ENCODE measurements around the gene ACADSB.
A peak's percentile ranks its signal among the peaks of the same experiment; 100 is the strongest.

Gene ACADSB

DNA sequence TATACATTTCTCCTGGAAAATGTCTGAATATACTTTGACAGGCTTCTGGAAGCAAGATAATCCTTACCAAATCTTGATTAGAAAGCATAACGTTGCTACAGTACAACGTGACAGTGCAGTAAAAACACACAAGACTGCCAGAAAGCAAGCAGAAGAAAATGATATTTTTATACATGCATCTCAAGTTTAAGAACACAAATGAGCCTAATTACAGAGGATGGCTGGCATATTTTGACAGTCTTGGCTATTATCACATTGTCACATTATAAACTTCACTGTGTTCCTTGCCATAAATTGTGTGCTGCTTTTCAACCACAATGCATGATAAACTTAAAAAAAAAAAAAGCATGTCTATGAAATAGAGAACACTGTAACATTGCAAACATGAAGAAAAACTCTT lies 4.5 kb upstream of the ACADSB start:
- DNase-seq (ENCODE audit: low spot score) = no peak

DNA sequence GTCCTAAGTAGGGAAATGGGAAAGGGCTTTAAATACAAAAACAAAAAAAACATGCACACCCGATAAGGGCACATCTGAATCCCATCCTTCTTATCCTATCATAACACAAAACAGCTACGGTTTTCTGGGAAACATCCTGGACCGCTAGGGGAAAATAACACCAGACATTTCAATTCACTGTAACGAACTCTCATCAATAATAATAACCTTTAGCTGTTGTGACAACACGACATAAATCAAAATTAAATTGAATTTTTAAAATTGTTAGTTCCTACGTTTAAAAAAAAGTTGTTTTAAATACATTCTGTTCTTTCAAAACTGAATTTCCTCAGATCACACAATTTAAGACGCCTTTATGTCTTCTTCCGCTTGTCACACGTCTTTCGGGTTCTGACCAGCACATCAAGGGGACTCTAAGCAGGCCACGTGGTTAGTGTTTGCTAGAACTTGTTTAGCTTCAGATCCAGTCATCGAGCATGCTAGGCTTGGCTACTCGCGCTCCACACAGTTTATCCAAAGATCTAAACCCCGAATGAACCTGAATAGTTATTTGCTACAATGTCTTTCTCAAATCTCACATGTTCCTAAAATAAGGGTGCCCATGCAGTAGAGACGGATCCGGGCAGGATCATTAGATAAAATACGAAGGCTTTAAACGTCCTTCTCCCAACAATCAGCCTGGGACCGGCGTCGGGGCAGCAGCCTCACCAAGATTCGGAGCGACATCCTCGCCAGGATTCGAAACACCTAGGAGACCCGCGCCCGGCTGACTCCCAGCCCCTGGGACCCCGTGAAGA lies 1.1 kb upstream of the ACADSB start:
- DNase-seq (ENCODE audit: low spot score) = peak; percentile 74

DNA sequence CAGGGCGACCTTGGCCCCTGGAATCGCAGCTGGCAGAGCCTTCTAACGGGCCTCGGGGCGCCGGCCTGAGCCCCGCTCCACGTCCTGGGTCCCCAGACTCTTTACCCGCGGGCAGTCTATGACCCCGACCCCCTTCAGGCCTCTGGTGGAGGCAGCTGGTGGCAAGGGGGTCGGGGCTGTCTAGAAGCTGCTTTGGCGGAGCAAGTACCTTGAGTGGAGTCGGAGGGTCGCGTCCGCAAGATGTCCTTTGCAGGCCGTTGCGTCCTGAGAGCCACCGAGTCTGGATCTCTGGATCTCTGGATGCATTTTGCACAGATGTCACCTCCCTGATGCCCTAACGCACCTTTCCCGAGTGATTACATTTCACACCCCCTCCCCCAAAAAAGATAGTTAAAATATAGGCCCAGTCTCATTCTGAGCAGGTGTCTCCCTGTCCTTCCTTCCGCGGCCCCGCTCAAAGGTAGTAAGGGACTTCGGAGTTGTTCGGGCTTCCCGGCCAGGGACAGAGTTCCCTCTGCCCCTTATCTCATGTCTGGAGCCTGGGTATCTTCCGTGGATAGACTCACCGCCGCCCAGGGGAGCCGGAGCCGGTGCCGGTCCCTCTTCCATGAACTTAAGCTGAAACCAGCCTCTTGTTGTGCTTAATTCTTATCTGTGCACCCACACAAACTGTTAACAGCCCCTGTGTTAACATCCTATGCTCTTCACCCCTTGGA lies 457 bp downstream of the ACADSB start:
- DNase-seq (ENCODE audit: low spot score) = peak; percentile 22

DNA sequence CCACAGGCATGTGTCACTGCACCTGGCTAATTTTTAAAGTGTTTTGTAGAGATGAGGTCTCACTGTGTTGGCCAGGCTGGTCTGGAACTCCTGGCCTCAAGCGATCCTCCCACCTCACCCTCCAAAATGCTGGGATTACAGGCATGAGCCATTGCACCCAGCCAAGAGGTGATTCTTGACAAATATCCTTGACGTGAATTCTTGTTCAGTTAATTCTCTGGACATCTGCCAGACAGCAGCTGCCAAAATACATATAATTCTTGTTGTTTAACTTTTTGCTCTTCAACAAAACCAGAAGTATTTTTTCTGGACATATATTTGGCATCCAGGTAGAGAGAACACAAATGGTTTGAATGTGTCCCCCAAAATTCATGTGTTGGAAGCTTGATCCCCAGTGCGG lies 3.2 kb downstream of the ACADSB start:
- no peak for DNase-seq (ENCODE audit: low spot score)

DNA sequence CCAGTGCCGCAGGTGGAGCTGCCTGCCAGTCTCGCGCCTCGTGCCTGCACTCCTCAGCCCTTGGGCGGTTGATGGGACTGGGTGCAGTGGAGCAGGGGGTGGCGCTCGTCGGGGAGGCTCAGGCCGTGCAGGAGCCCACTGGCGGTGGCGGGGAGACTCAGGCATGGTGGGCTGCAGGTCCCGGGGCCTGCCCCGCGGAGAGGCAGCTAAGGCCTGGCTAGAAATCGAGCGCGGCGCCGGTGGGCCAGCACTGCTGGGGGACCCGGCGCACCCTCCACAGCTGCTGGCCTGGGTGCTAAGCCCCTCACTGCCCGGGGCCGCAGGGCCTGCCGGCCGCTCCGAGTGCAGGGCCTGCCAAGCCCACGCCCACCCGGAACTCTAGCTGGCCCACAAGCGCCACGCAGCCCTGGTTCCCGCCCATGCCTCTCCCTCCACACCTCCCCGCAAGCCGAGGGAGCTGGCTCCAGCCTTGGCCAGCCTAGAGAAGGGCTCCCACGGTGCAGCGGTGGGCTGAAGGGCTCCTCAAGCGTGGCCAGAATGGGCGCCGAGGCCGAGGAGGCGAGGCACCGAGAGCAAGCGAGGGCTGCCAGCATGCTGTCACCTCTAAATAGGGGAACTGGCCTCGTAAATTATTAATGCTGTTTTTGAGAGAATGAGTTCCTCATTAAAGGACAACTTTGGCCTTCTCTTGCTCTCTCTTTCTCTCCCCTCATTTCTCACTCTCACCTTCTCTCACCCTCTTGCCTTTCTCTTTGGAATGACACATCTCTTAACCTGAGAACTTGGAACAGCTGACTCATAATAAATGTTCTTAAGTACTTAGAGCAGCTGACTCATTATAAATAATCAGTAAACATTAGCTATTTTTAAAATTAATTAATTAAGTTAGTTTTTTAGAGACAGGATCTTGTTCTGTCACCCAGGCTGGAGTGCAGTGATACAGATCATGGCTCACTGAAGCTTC lies 4.9 kb downstream of the ACADSB start:
- no peak for DNase-seq (ENCODE audit: low spot score)

DNA sequence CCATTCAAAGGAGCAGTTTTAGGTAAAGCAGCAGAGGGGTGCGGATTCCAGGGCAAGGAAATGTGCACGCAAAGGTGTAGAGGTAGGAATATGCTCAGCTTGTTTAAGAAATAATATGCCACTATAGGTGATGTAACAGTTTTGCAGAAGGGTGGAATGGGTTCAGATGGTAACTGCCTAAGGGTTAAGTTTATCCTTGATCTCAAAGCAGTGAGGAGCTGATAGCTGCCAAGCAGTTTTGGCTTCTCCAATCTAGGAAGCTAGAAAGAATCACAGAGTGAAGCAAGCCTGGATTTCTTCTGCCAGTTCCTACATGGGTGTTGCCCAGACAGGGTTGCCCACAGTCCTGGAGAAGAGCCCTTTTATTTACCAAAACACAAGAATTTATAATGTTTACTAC lies 6.0 kb downstream of the ACADSB start:
- DNase-seq (ENCODE audit: low spot score) = no peak

DNA sequence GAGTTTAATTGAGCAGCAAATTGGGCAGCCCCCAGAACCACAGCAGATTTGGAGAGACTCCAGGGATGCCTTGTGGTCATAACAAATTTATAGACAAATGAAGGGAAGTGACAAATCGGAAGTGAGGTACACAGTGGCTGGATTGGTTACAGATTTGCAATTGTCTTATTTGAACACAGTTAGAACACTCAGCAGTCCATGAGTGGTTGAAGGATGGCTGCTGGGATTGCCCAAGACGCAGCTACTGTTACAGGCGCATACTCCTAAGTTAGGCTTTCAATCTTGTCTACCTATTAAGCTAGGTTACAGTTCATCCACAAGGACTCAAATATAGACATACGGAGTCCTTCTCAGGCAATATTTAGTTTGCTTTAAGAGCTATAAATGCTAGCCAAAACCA lies 7.4 kb downstream of the ACADSB start:
- no peak for DNase-seq (ENCODE audit: low spot score)

DNA sequence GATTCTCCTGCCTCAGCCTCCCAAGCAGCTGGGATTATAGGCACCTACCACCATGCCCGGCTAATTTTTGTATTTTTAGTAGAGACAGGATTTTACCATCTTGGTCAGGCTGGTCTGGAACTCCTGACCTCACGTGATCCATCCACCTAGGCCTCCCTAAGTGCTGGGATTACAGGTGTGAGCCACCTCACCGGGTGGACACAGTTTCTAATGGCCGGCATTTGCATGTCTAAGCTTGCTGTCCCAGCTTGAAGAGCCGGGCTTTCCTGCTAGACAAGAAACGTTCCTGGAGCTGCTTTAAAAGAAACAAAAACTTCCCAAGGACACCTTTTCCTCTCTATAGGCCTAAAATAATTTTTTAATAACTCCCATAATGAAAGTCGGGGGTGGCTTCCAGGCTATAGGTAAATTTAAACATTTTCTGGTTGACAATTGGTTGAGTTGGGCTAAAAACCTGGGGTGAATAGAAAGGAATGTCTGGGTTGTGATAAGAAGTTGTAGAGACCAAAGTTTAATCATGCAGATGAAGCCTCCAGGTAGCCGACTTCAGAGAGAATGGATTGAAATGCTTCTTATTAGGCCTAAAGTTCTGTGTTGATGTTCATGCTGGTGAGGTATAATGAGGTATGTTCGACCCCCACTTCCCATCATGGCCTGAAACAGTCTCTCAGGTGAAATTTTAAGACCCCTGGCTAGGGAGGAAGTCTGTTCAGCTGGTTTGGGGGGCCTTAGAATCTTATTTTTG lies 8.8 kb downstream of the ACADSB start:
- DNase-seq (ENCODE audit: low spot score) = no peak

DNA sequence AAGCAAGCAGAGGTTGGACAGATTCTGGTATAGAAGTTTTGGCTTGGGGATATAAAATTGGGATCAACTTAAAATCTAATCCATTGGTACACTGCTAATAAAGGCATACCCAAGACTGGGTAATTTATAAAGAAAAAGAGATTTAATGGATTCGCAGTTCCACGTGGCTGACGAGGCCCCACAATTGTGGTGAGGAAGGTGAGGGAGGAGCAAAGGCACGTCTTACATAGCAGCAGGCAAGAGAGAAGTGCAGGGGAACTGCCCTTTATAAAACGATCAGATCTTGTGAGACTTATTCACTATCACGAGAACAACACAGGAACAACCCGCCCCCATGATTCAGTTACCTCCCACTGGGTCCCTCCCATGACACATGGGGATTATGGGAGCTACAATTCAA lies 9.7 kb downstream of the ACADSB start:
- DNase-seq (ENCODE audit: low spot score) = no peak

DNA sequence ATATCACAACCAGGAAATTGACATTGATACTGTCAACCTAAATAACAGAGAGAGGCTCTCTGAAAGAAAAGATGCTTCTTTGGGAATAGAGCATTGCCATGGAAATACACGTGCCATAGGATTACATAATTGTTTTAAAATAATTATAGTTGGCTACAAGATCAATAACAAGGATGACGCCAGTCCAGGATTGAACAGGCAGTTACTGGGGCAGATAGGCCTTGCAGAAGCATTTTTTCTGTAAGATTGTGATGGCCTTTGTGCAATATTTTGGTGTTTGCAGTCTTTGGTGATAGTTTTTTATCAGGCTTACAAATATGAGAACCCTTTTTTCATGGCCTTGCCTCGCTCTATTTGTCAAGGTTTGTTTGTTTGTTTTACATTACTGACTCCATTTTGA lies 10.5 kb downstream of the ACADSB start:
- no peak for DNase-seq (ENCODE audit: low spot score)

DNA sequence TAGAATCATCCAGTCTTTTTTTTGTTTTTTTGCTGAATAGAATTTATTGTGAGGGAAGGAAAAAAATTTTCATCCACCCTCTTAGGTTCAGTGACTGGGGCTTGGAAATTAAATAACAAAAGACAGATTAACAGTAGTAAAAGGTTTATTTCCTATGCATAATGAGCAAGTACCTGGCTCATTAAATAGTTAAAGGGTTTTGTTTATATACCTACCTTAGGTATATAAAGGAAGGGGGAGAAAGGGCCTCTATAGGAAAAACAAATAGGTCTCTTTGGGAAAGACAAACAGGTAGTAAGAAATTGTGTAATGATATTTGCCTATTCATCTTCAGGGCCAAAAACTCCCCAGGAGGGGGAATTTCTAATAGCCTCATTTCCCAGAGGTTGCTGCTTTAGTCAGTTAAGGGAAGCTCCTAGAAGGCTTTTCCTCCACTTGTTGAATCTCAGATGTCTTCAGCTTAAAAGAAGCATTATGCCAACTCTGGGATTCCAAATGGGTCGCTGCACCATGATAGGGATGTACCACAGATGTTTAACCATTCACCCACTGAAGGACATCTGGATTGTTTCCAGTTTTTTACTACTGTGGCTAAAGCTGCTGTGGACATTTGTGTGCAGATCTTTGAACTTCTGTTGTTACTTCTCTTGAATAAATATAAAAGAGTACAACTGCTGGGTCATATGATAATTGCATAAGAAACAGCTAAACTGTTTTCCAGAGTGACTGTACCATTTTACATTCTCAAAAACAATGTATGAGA lies 11.3 kb downstream of the ACADSB start:
- DNase-seq (ENCODE audit: low spot score) = no peak

DNA sequence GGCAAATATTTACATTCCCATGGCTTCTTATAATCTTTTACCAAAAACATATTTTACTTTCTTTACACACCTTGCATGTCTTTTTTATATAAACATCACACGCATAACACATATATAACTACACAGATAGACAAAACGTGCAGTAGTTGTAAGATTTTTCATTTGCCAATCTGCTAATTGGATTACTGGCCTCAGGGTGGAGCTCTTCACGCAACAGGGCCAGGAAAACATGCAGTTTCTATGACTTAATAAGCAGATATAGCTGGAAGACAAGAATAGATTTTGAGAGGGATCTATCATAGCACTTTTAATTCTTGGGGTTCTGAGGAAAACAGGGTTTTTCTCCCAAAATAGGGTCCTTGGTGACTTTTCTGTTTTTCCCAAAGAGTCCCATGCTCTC lies 12.7 kb downstream of the ACADSB start:
- DNase-seq (ENCODE audit: low spot score) = no peak

DNA sequence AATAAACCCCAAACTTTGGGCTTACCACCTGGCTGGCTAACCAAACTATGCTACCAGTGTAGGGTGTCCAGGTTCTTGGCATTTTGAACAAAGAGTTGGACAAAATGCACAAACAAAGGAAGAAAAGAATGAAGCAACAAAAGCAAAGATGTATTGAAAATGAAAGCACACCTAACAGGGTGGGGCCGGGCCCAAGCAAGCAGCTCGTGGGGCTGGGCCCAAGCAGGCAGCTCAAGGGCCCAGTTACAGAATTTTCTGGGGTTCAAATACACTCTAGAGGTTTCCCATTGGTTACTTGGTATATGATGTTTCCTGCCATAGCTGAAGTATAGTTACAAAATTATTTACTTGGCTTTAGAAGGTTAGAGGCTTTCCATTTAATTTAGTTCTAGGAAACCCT lies 15.7 kb downstream of the ACADSB start:
- no peak for DNase-seq (ENCODE audit: low spot score)

DNA sequence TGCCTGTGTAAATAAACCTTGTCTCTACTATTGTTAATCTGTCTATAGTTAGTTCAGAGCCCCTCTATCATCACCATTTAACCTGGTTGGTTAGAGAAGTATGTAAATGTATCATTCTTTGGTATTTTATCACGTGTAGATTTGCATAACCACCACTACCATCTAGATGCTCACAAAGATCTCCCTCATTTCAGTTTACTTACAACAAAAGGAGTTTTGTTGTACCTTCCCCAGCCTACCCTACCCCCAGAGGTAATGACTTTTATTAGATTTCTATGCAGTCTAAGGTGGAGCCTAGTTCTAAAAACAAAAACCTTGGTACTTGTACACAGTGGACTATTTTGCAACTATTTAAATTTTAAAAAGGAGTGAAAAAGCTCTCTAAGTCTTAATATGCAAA lies 17.5 kb downstream of the ACADSB start:
- DNase-seq (ENCODE audit: low spot score) = no peak

DNA sequence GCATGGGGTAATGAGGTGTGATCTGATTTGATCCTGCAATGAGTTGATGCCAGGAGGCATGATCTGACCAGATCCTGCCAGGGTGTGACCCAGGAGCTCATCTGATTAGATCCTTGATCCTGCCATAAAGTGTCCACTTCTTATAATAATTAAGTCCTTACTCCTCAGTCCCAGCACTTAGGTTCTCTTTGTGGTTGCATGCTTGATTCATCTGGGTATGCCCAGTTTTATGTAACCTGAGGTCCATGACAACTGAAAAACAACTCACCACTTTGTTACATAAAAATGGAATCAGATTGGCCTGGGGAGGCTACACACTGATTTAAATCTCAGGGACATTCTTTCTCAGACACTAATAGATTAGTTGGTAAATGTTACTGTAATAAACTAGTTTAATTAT lies 19.1 kb downstream of the ACADSB start:
- no peak for DNase-seq (ENCODE audit: low spot score)

DNA sequence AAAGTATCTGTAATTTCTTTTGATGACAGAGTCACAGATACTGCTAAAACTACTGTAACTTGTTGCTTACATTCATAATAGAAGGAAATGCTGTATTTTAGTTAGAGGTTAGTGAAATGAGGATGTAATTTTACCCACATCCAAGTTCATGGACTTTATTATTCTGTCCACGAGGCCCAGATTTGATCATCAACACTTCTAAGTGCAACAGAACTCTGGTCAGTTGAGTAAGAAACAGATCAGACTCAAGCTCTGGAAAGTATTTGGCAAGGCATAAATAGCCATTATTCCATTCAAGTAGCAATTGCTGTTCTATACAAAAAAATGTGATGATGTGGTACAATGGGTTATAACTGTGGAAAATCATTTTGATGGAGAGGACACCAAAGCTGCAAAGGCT lies 22.3 kb downstream of the ACADSB start:
- no peak for DNase-seq (ENCODE audit: low spot score)

DNA sequence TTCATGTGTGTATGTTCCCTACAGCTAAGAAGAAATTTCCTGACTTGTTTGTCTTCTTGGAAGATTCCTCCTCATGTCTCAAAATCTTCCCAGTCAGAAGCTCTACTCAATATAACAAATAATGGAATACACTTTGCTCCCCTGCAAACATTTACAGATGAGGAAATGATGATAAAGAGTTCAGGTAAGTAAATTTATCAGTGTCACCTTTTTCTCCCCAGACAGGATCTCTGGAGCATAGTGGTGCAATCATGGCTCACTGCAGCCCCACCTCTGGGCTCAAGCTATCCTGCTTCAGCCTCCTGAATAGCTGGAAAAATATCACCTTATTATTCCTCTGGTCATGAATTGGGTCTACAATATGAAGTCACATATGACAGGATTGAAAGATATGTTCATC lies 25.5 kb downstream of the ACADSB start:
- DNase-seq (ENCODE audit: low spot score) = no peak

DNA sequence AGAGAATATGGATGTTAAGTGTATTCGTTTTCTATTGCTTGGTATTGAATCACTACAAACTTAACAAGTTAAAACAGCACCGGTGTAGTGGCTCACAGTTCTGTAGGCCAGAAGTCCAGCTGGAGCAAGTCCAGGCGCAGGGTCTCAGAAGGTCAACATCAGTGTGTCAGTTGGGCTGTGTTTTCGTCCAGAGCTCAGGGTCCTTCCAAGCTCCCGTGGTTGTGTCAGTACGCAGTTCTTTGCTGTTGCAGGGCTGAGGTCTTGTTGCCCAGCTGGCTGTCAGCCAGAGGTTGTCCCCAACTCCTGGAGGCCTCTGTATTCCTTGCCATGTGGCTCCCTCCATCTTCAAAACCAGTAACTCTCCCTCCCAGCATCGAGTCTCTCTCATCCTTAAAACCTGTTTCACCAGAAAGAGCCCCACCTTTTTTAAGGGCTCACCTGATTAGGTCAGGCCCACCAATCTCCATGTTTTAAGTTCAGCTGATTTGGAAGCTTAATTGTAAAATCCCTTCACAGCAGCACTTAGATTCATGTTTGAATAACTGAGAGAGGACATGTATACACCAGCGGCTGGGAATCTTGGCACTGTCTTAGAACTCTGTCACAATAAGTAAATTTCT lies 26.8 kb downstream of the ACADSB start:
- no peak for DNase-seq (ENCODE audit: low spot score)

DNA sequence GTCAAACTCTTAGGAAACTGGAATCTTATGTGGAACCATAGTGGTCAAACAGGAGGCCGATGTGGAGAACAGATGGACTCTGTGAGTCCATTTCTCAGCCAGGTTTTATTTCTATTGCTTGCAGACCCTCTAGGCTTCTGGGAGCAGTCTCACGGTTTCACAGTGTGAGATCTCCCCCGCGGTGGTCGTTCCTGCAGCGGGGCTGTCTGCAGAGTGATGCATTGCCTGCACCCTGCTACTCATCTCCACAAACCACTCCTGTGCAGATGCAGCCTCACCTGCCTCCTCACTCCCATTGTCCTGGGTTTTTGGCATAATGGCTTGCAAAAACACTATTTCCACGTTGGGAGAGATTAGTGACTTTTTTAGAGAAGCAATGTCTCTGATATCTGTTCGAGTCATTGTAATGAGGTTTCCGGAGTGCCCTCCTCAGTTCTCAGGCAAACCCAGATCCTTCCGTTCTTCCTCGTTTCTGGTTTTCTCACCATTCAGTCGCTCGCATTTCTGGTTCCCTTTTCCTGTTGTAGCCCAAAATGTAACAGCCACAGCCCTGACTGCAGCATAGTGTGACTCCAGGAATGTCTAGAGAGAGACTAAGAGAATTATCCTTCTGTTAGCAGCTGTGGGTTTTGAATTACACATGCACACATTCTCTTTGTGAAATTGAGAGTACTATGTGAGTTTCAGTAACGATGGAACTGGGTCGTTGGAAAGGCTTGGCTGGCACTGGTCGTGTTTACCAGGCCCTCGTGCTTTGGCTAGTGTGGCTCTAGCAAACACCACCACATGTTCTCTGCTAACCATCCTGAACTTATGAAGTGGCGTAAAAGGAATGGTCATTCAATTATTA lies 30.2 kb downstream of the ACADSB start:
- no peak for DNase-seq (ENCODE audit: low spot score)

DNA sequence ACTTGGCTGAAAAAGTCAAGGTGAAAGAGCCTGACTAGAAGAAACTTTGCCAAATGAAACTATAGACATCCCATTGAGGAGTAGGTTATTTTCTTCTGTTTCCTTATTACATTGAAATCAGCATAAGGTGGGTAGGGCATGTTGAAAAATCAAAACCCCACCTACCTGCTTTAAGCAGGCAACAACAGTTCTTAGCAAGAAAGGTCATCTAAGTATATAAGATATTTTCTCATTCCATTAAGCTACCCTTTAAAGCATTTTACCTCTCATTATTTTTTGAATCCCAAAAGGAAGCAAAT lies 30.8 kb downstream of the ACADSB start:
- DNase-seq (ENCODE audit: low spot score) = no peak

Measured in hepatic stellate cell (primary cell).